HEK293T (cell line): ENCODE results near the gene HSPA1L.
A peak's percentile ranks its signal among the peaks of the same experiment; 100 is the strongest.
"Not testable (repeated sequence)": the region's sequence is repeated elsewhere in the genome, so short reads cannot be mapped to it uniquely, and the experiment has no call there.

Source experiments
- CTCF ChIA-PET: fragments of 350-600 bp; formaldehyde crosslinking; extraction: SDS; loops from one replicate; lab custom pipeline; 2021; ENCODE audit warnings: antibody characterized with exemption, inconsistent platforms; lab: Yijun Ruan, JAX
- POLR2A ChIA-PET: fragments of 350-600 bp; formaldehyde crosslinking; extraction: SDS; loops from one replicate; lab custom pipeline; 2020; ENCODE audit warnings: antibody characterized with exemption, inconsistent platforms; lab: Yijun Ruan, JAX
- DNase-seq: peaks from one replicate; pipeline ENCODE4 v3.0.0; 2012; ENCODE audit warnings: mixed read lengths; ENCODE audit errors: extremely low spot score
- ARNT ChIP-seq: fragments of 450-650 bp; IDR thresholded peaks from 2 replicates; pipeline ENCODE4 v1.6.1; 2017; ENCODE audit warnings: mild to moderate bottlenecking
- BHLHE40 ChIP-seq: fragments of 450-650 bp; IDR thresholded peaks from 2 replicates; pipeline ENCODE4 v1.6.1; 2016; ENCODE audit warnings: mild to moderate bottlenecking, moderate library complexity, borderline replicate concordance
- CTBP1 ChIP-seq: fragments of 450-650 bp; IDR thresholded peaks from 2 replicates; pipeline ENCODE4 v1.6.1; 2016; ENCODE audit warnings: borderline replicate concordance
- ELF4 ChIP-seq: fragments of 450-650 bp; IDR thresholded peaks from 2 replicates; pipeline ENCODE4 v1.6.1; 2017; ENCODE audit warnings: antibody characterized with exemption
- FOXA1 ChIP-seq: fragments of 450-650 bp; IDR thresholded peaks from 2 replicates; pipeline ENCODE4 v1.6.1; 2016; ENCODE audit warnings: mild to moderate bottlenecking
- FOXK2 ChIP-seq: fragments of 450-650 bp; IDR thresholded peaks from 2 replicates; pipeline ENCODE4 v1.6.1; 2016; ENCODE audit warnings: mild to moderate bottlenecking
- FOXM1 ChIP-seq: fragments of 450-650 bp; IDR thresholded peaks from 2 replicates; pipeline ENCODE4 v1.6.1; 2017; ENCODE audit warnings: mild to moderate bottlenecking, borderline replicate concordance
- HDGF ChIP-seq: fragments of 450-650 bp; IDR thresholded peaks from 2 replicates; pipeline ENCODE4 v1.6.1; 2017; ENCODE audit warnings: antibody characterized with exemption, borderline replicate concordance
- L3MBTL2 ChIP-seq: fragments of 450-650 bp; conservative IDR thresholded peaks from 2 replicates; pipeline ENCODE4 v1.6.1; 2016; ENCODE audit warnings: mild to moderate bottlenecking
- LEF1 ChIP-seq: fragments of 450-650 bp; IDR thresholded peaks from 2 replicates; pipeline ENCODE4 v1.6.1; 2017; ENCODE audit warnings: mild to moderate bottlenecking, borderline replicate concordance
- NFRKB ChIP-seq: fragments of 450-650 bp; IDR thresholded peaks from 2 replicates; pipeline ENCODE4 v1.6.1; 2016; ENCODE audit warnings: mild to moderate bottlenecking, moderate library complexity
- PKNOX1 ChIP-seq: fragments of 450-650 bp; IDR thresholded peaks from 2 replicates; pipeline ENCODE4 v1.6.1; 2016
- SP1 ChIP-seq: fragments of 450-650 bp; IDR thresholded peaks from 2 replicates; pipeline ENCODE4 v1.6.1; 2017
- SUZ12 ChIP-seq: fragments of 450-650 bp; IDR thresholded peaks from 2 replicates; pipeline ENCODE4 v1.6.1; 2016; ENCODE audit warnings: mild to moderate bottlenecking
- TARDBP ChIP-seq: fragments of 450-650 bp; IDR thresholded peaks from 2 replicates; pipeline ENCODE4 v1.6.1; 2016
- ZNF384 ChIP-seq: fragments of 450-650 bp; IDR thresholded peaks from 2 replicates; pipeline ENCODE4 v1.6.1; 2016

Gene HSPA1L

GRCh38 chr6:31821301-31822035 is 6.4 kb upstream of the HSPA1L start:
- no peak for TF ChIP-seq FOXK2
- TF ChIP-seq SP1, result no peak
- ChIA-PET CTCF (no interaction called here), POLR2A (interaction anchor here (2.1 to 4.7 kb wide), 4 partner anchors 9 to 118 kb away, joined by 5 to 25 read pairs (median 12); partner anchors contain the start of genes ABHD16A, LSM2 and NEU1)
- peak; percentile 45 for DNase-seq

- not testable (repeated sequence) for DNase-seq
- ChIA-PET CTCF (interaction anchor here (1.7 kb wide), 1 partner anchor 51 kb away, joined by 7 read pairs; no protein-coding TSS in a partner anchor), POLR2A (interaction anchor here (0.6 to 4.7 kb wide), 6 partner anchors 11 to 357 kb away, joined by 3 to 25 read pairs (median 3); partner anchors contain the start of gene VARS1)
Observed at GRCh38 chr6:31820399-31820798, 5.3 kb upstream of the HSPA1L start.

- POLR2A ChIA-PET, result interaction anchor here (0.6 to 4.7 kb wide), 7 partner anchors 11 to 357 kb away, joined by 3 to 25 read pairs (median 3); partner anchors contain the start of gene VARS1
- 0 out of 2 replicates have a peak, but pooled peaks have one; percentile 1 for TF ChIP-seq ZNF384
- no peak for TF ChIP-seq NFRKB
- CTCF ChIA-PET, result interaction anchor here (1.4 to 1.7 kb wide), 2 partner anchors 11 to 50 kb away, joined by 6 to 7 read pairs; no protein-coding TSS in a partner anchor
- no peak for DNase-seq
Observed at GRCh38 chr6:31819871-31820299, 4.8 kb upstream of the HSPA1L start.

- POLR2A ChIA-PET, result interaction anchor here (0.8 to 4.7 kb wide), 7 partner anchors 8 to 81 kb away, joined by 3 to 25 read pairs (median 10); partner anchors contain the start of genes HSPA1B, LSM2 and VARS1
- not testable (repeated sequence) for DNase-seq
- CTCF ChIA-PET, result interaction anchor here (0.6 to 1.0 kb wide), 2 partner anchors 10 to 45 kb away, joined by 3 to 4 read pairs; no protein-coding TSS in a partner anchor
Observed at GRCh38 chr6:31817929-31818511, 2.9 kb upstream of the HSPA1L start.

- CTCF ChIA-PET, result interaction anchor here (0.6 to 1.0 kb wide), 2 partner anchors 9 to 44 kb away, joined by 3 to 4 read pairs; no protein-coding TSS in a partner anchor
- DNase-seq, result not testable (repeated sequence)
- POLR2A ChIA-PET, result interaction anchor here (0.8 to 4.7 kb wide), 6 partner anchors 9 to 80 kb away, joined by 3 to 25 read pairs (median 7); partner anchors contain the start of genes HSPA1B, LSM2 and VARS1
Observed at GRCh38 chr6:31817133-31817928, 2.2 kb upstream of the HSPA1L start.

GRCh38 chr6:31814677-31815024 is 432 bp downstream of the HSPA1L start:
- TF ChIP-seq HDGF (no peak), ARNT (no peak), BHLHE40 (no peak), PKNOX1 (no peak), ELF4 (no peak), ZNF384 (no peak), L3MBTL2 (no peak), LEF1 (no peak), FOXA1 (no peak), SP1 (no peak), FOXK2 (no peak), NFRKB (no peak), TARDBP (no peak), SUZ12 (no peak), FOXM1 (no peak)
- ChIA-PET CTCF (interaction anchor here (0.6 to 1.9 kb wide), 2 partner anchors 23 to 1086 kb away, joined by 3 to 5 read pairs; no protein-coding TSS in a partner anchor), POLR2A (interaction anchor here (0.5 to 4.4 kb wide), 43 partner anchors 8 to 1157 kb away, joined by 3 to 104 read pairs (median 5); partner anchors contain the start of genes C6orf47, CLIC1, DDX39B and EHMT2)
- no peak for DNase-seq

GRCh38 chr6:31813465-31813849 is 1.6 kb downstream of the HSPA1L start:
- ChIA-PET CTCF (interaction anchor here (0.6 to 1.9 kb wide), 3 partner anchors 22 to 315 kb away, joined by 3 to 7 read pairs (median 5); partner anchors contain the start of gene ATF6B), POLR2A (interaction anchor here (0.9 to 4.4 kb wide), 13 partner anchors 8 to 1158 kb away, joined by 3 to 104 read pairs (median 8); partner anchors contain the start of genes HSPA1B and VARS1)
- TF ChIP-seq SUZ12 (no peak), FOXM1 (no peak), BHLHE40 (no peak), TARDBP (no peak), FOXK2 (no peak), NFRKB (no peak), FOXA1 (no peak), LEF1 (no peak), ZNF384 (no peak), SP1 (no peak), CTBP1 (no peak), ARNT (no peak), HDGF (no peak), L3MBTL2 (no peak), PKNOX1 (no peak)
- DNase-seq, result no peak
